H1 (cell line): ENCODE measurements around the gene PCSK9. TPM values are rescaled to one million over a fixed set of nuclear protein-coding genes. Genes with fewer than 3 reads are reported as not detected.

Source experiments
- CTCF ChIA-PET: fragments of 300-600 bp; sonication (Branson Sonifier 250); formaldehyde crosslinking; loops from one replicate; lab custom pipeline; 2021; ENCODE audit not compliant: partially characterized antibody; lab: Charles Lee
- POLR2A ChIA-PET: fragments of 300-600 bp; sonication (Branson Sonifier 250); formaldehyde crosslinking; loops from one replicate; lab custom pipeline; 2021; ENCODE audit warnings: inconsistent platforms; ENCODE audit not compliant: partially characterized antibody; lab: Charles Lee
- DNase-seq, 2 experiments: peaks; one replicate each; pipeline versions ENCODE4 v3.0.0 to v3.0.0-alpha.2; 2010 to 2022; ENCODE audit warnings: low spot score in 2 of 2, low read depth in 1 of 2, mixed read lengths in 1 of 2
- FAIRE-seq: peaks from 2 replicates; lab custom pipeline; 2011; peaks lifted over from hg19 to GRCh38; lab: Jason Lieb, UNC
- H2AFZ ChIP-seq: 2 replicates; pipeline ENCODE4 v1.8.1; 2012; ENCODE audit warnings: low read length, inconsistent platforms
- H2AK5ac ChIP-seq: 2 replicates; pipeline ENCODE4 v1.6.1; 2013; ENCODE audit warnings: low read depth, low read length
- H2BK120ac ChIP-seq: replicated peaks from 2 replicates; pipeline ENCODE3; 2013; ENCODE audit warnings: low read depth, low read length, inconsistent platforms
- H2BK12ac ChIP-seq: 2 replicates; pipeline ENCODE4 v1.6.1; 2013; ENCODE audit warnings: low read depth, low read length
- H2BK15ac ChIP-seq: 2 replicates; pipeline ENCODE4 v1.6.1; 2013; ENCODE audit warnings: low read length
- H2BK20ac ChIP-seq: 2 replicates; pipeline ENCODE4 v1.6.1; 2013; ENCODE audit warnings: low read length
- H2BK5ac ChIP-seq: 2 replicates; pipeline ENCODE4 v1.6.1; 2013; ENCODE audit warnings: low read depth, low read length
- H3K14ac ChIP-seq: 2 replicates; pipeline ENCODE4 v1.6.1; 2013; ENCODE audit warnings: inconsistent platforms; ENCODE audit not compliant: insufficient read length
- H3K18ac ChIP-seq: 2 replicates; pipeline ENCODE4 v1.6.1; 2013; ENCODE audit warnings: low read length; ENCODE audit errors: extremely low read depth
- H3K23ac ChIP-seq: 2 replicates; pipeline ENCODE4 v1.6.1; 2013; ENCODE audit warnings: inconsistent platforms; ENCODE audit not compliant: insufficient read length
- H3K23me2 ChIP-seq: 2 replicates; pipeline ENCODE4 v1.6.1; 2013; ENCODE audit warnings: low read depth, low read length
- H3K27ac ChIP-seq: 2 replicates; pipeline ENCODE4 v1.6.1; 2011; ENCODE audit warnings: low read depth, low read length, inconsistent platforms
- H3K27me3 ChIP-seq, 4 experiments: replicated peaks in 1 of 4; 1 replicate in 1 of 4; 2 replicates in 3 of 4; pipeline versions ENCODE4 v1.6.1 to v1.8.1; 2011 to 2013; ENCODE audit warnings: low read length in 3 of 4, mild to moderate bottlenecking in 3 of 4, inconsistent platforms in 2 of 4, mixed read lengths in 2 of 4, moderate library complexity in 1 of 4; ENCODE audit not compliant: control insufficient read depth in 3 of 4, insufficient read depth in 3 of 4; ENCODE audit errors: extremely low read depth in 1 of 4
- H3K36me3 ChIP-seq, 4 experiments: 2 replicates each; pipeline versions ENCODE4 v1.6.1 to v1.8.1; 2011 to 2013; ENCODE audit warnings: mild to moderate bottlenecking in 4 of 4, low read length in 3 of 4, moderate library complexity in 2 of 4, control low read depth in 1 of 4, inconsistent platforms in 1 of 4; ENCODE audit not compliant: insufficient read depth in 4 of 4, control insufficient read depth in 2 of 4
- H3K4ac ChIP-seq: replicated peaks from 2 replicates; pipeline ENCODE3; 2013; ENCODE audit warnings: low read length, low read depth, mixed read lengths, inconsistent platforms; ENCODE audit not compliant: insufficient read length
- H3K4me1 ChIP-seq, 4 experiments: replicated peaks in 1 of 4; 1 replicate in 1 of 4; 2 replicates in 3 of 4; pipeline versions ENCODE4 v1.6.1 to v1.8.1; 2011 to 2013; ENCODE audit warnings: low read length in 3 of 4, inconsistent platforms in 2 of 4, mixed read lengths in 1 of 4; ENCODE audit not compliant: insufficient read depth in 4 of 4, control insufficient read depth in 3 of 4
- H3K4me2 ChIP-seq, 2 experiments: 2 replicates each; pipeline versions ENCODE4 v1.6.1 to v1.8.1; 2011 to 2013; ENCODE audit warnings: low read depth in 2 of 2, low read length in 2 of 2, control low read depth in 1 of 2, inconsistent platforms in 1 of 2, mild to moderate bottlenecking in 1 of 2; ENCODE audit not compliant: insufficient read depth in 1 of 2
- H3K4me3 ChIP-seq, 4 experiments: fragments of 200-600, 300-600 bp in 1 of 4; sonication (generic), shearing (Covaris generic), sonication (Bioruptor Twin) in 1 of 4; 2 replicates each; pipeline versions ENCODE4 v1.5.1 to v1.8.1; 2011 to 2016; ENCODE audit warnings: low read length in 4 of 4, low read depth in 3 of 4, control low read depth in 2 of 4, inconsistent platforms in 2 of 4, mild to moderate bottlenecking in 2 of 4, mixed read lengths in 1 of 4, moderate library complexity in 1 of 4; ENCODE audit not compliant: insufficient read depth in 2 of 4; ENCODE audit errors: extremely low read depth in 1 of 4
- H3K56ac ChIP-seq: replicated peaks from 2 replicates; pipeline ENCODE3; 2013; ENCODE audit warnings: low read depth, mild to moderate bottlenecking, mixed read lengths, low read length, inconsistent platforms; ENCODE audit not compliant: insufficient read length
- H3K79me1 ChIP-seq: 2 replicates; pipeline ENCODE4 v1.6.1; 2013; ENCODE audit warnings: low read depth, low read length, control low read depth
- H3K79me2 ChIP-seq, 2 experiments: 2 replicates each; pipeline versions ENCODE4 v1.6.1 to v1.8.1; 2012 to 2013; ENCODE audit warnings: low read length in 2 of 2, mild to moderate bottlenecking in 2 of 2, inconsistent platforms in 1 of 2; ENCODE audit not compliant: insufficient read depth in 2 of 2, control insufficient read depth in 1 of 2
- H3K9ac ChIP-seq, 4 experiments: replicated peaks in 1 of 4; 1 replicate in 1 of 4; 2 replicates in 3 of 4; pipeline versions ENCODE4 v1.6.1 to v1.8.1; 2011 to 2013; ENCODE audit warnings: low read depth in 3 of 4, low read length in 3 of 4, control low read depth in 2 of 4, mild to moderate bottlenecking in 2 of 4, moderate library complexity in 2 of 4, inconsistent platforms in 1 of 4; ENCODE audit errors: extremely low read depth in 1 of 4
- H3K9me3 ChIP-seq, 2 experiments: 2 replicates each; pipeline versions ENCODE4 v1.6.1 to v1.8.1; 2012 to 2013; ENCODE audit warnings: mild to moderate bottlenecking in 2 of 2, moderate library complexity in 2 of 2, control low read depth in 1 of 2, inconsistent platforms in 1 of 2, low read depth in 1 of 2, low read length in 1 of 2, mixed read lengths in 1 of 2; ENCODE audit not compliant: insufficient read depth in 2 of 2
- H4K20me1 ChIP-seq, 2 experiments: replicated peaks in 1 of 2; 2 replicates each; pipeline versions ENCODE3 to v1.8.1; 2011 to 2013; ENCODE audit warnings: inconsistent platforms in 2 of 2, low read length in 2 of 2, mild to moderate bottlenecking in 1 of 2; ENCODE audit not compliant: insufficient read depth in 2 of 2, control insufficient read depth in 1 of 2
- H4K5ac ChIP-seq: 2 replicates; pipeline ENCODE4 v1.6.1; 2013; ENCODE audit warnings: low read length, low read depth, mixed read lengths, inconsistent platforms; ENCODE audit not compliant: insufficient read length
- H4K8ac ChIP-seq: 2 replicates; pipeline ENCODE4 v1.8.0; 2013; ENCODE audit warnings: mild to moderate bottlenecking, moderate library complexity, low read length, inconsistent platforms; ENCODE audit not compliant: insufficient read depth; ENCODE audit errors: extremely low read depth
- H4K91ac ChIP-seq: replicated peaks from 2 replicates; pipeline ENCODE3; 2013; ENCODE audit warnings: low read length, mixed read lengths, inconsistent platforms; ENCODE audit not compliant: insufficient read length
- BCL11A ChIP-seq, 2 experiments: IDR thresholded peaks; one replicate each; pipeline ENCODE4 v1.6.1; 2011; ENCODE audit warnings: low read depth in 2 of 2, low read length in 2 of 2, mild to moderate bottlenecking in 2 of 2
- BRCA1 ChIP-seq: IDR thresholded peaks from 2 replicates; pipeline ENCODE4 v1.6.1; 2012; ENCODE audit warnings: low read depth, low read length, improper control_type of control experiment
- CBX5 ChIP-seq: fragments of 300-800, 300-1000 bp; sonication (generic); IDR thresholded peaks from 2 replicates; pipeline ENCODE4 v1.7.1; 2016; ENCODE audit warnings: antibody characterized with exemption, low read length, low read depth
- CEBPB ChIP-seq: IDR thresholded peaks from 2 replicates; pipeline ENCODE4 v1.6.1; 2012; ENCODE audit warnings: low read depth, low read length
- E2F6 ChIP-seq: IDR thresholded peaks from 2 replicates; pipeline ENCODE4 v1.6.1; 2012; ENCODE audit warnings: inconsistent platforms
- JUN ChIP-seq: IDR thresholded peaks from 2 replicates; pipeline ENCODE4 v1.6.1; 2011; ENCODE audit warnings: low read depth, mild to moderate bottlenecking, improper control_type of control experiment, low read length
- NRF1 ChIP-seq: IDR thresholded peaks from 2 replicates; pipeline ENCODE4 v1.6.1; 2011; ENCODE audit warnings: mild to moderate bottlenecking, low read depth, low read length, improper control_type of control experiment
- POLR2AphosphoS5 ChIP-seq: IDR thresholded peaks from 2 replicates; pipeline ENCODE4 v1.6.1; 2011; ENCODE audit warnings: low read depth, low read length
- SP1 ChIP-seq: IDR thresholded peaks from 2 replicates; pipeline ENCODE4 v1.6.1; 2011; ENCODE audit warnings: low read depth, low read length
- TAF1 ChIP-seq: IDR thresholded peaks from 2 replicates; pipeline ENCODE4 v1.6.1; 2011; ENCODE audit warnings: mild to moderate bottlenecking, low read depth, low read length
- YY1 ChIP-seq: IDR thresholded peaks from 2 replicates; pipeline ENCODE4 v1.6.1; 2011; ENCODE audit warnings: low read depth, mild to moderate bottlenecking, low read length
- ZNF274 ChIP-seq: IDR thresholded peaks from 2 replicates; pipeline ENCODE4 v1.7.0; 2012; ENCODE audit warnings: low read length, borderline replicate concordance; ENCODE audit errors: extremely low read depth
- WGBS, 2 experiments: shearing (Covaris generic) in 1 of 2; methylation state at CpG; one replicate each; pipeline versions ENCODE4 v1.1.6 to v1.1.7; 2013 to 2015; ENCODE audit warnings: low lambda C conversion rate in 2 of 2, mixed read lengths in 2 of 2, inconsistent platforms in 1 of 2, low coverage in 1 of 2, missing lambda C conversion rate in 1 of 2; ENCODE audit not compliant: insufficient replicate concordance in 2 of 2, insufficient coverage in 1 of 2, insufficient read length in 1 of 2; ENCODE audit errors: extremely low coverage in 1 of 2, missing lambda C conversion rate in 1 of 2; 5-methylcytosine and 5-hydroxymethylcytosine counted together
- polyA plus RNA-seq, 7 experiments: library from polyadenylated mRNA; depleted of rRNA in 3 of 7; stranded (reverse) in 5 of 7; unstranded in 2 of 7; fragments of >200 nt in 5 of 7; fragments of 200-250 nt in 2 of 7; gene quantifications; 1 replicate in 5 of 7; 2 replicates in 1 of 7; 4 replicates in 1 of 7; pipeline versions ENCODE4 v1.2.1 to v1.2.3, GENCODE V29; 2011 to 2013; ENCODE audit warnings: missing spikeins in 2 of 7, mixed read lengths in 2 of 7
- total RNA-seq: library from RNA; stranded (reverse); fragmentation: NEBNext Ultra II Directional; extraction: Animal tissue kit (Norgen Biotek cat#: 25700); gene quantifications from 2 replicates; pipeline ENCODE4 v1.2.1, GENCODE V29; 2021
- TF ChIP-seq, protein P1 (sequence below): IDR thresholded peaks from 2 replicates; pipeline ENCODE4 v1.6.1; 2011; ENCODE audit warnings: low read length, improper control_type of control experiment
- TF ChIP-seq, protein P2 (sequence below): IDR thresholded peaks from 2 replicates; pipeline ENCODE4 v1.6.1; 2011; ENCODE audit warnings: low read depth, mild to moderate bottlenecking, low read length; ENCODE audit not compliant: insufficient read depth

PCSK9 gene
- total and polyA plus RNA-seq, 2 of the 8 experiments (the other 6 are each of a cell fraction or from before 2014, with no cell fraction given), result 22.3 to 32.3 TPM

GRCh38 chr1:55056632-55056992 is 17.3 kb downstream of the PCSK9 start:
- ChIA-PET CTCF (no interaction called here), POLR2A (no interaction called here)
- Histone ChIP-seq H3K14ac (no peak overlapping the region), H2AK5ac (no peak overlapping the region), H4K20me1 (peaks cover 0 to 15% of the 10 kb centered on the region in 2 experiments), H3K79me2 (no peaks in the 10 kb centered on the region), H3K27me3 (no peaks in the 10 kb centered on the region), H3K27ac (no peak overlapping the region), H2BK120ac (no peak overlapping the region), H3K9me3 (no peaks in the 10 kb centered on the region), H2BK12ac (no peak overlapping the region), H3K56ac (no peak overlapping the region), H3K4me1 (no peaks in the 10 kb centered on the region), H3K18ac (no peak overlapping the region), H3K4me3 (no peak overlapping the region), H4K5ac (no peak overlapping the region), H2BK15ac (no peak overlapping the region), H4K8ac (no peak overlapping the region), H3K4ac (no peak overlapping the region), H3K9ac (no peak overlapping the region), H3K36me3 (peaks cover 0 to 16% (median 5%) of the 10 kb centered on the region in 4 experiments; a peak in 5 of 8 replicates), H2BK5ac (no peak overlapping the region), H3K23me2 (no peaks in the 10 kb centered on the region), H3K79me1 (peaks cover 4% of the 10 kb centered on the region; the same call in 1 of the 2 replicates), H2AFZ (no peak overlapping the region), H3K23ac (no peak overlapping the region), H4K91ac (no peak overlapping the region), H2BK20ac (no peak overlapping the region), H3K4me2 (no peak overlapping the region)
- 97% methylated on average over 20 of the region's 20 CpGs; no CpG with 5 or more reads in 1 of the 2 experiments for WGBS, 2 experiments
- DNase-seq, result no peak
- FAIRE-seq, result no peak
- TF ChIP-seq CBX5 (no peak), POLR2AphosphoS5 (no peak), YY1 (no peak), JUN (no peak), BRCA1 (no peak), SP1 (no peak), CEBPB (no peak), ZNF274 (no peak), BCL11A (IDR thresholded peaks at IDR 0.05; ENCODE audit: low read depth in 2 of 2, low read length in 2 of 2) (no peak), TAF1 (no peak), NRF1 (no peak), E2F6 (no peak)
- TF ChIP-seq, protein P1, sequence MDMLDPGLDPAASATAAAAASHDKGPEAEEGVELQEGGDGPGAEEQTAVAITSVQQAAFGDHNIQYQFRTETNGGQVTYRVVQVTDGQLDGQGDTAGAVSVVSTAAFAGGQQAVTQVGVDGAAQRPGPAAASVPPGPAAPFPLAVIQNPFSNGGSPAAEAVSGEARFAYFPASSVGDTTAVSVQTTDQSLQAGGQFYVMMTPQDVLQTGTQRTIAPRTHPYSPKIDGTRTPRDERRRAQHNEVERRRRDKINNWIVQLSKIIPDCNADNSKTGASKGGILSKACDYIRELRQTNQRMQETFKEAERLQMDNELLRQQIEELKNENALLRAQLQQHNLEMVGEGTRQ, result no peak
- TF ChIP-seq, protein P2, sequence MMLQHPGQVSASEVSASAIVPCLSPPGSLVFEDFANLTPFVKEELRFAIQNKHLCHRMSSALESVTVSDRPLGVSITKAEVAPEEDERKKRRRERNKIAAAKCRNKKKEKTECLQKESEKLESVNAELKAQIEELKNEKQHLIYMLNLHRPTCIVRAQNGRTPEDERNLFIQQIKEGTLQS, result no peak
